AG04450 (cell line): Measurements from ENCODE around the gene ZSCAN10. TPM values are rescaled to one million over a fixed set of nuclear protein-coding genes. Genes with fewer than 3 reads are reported as not detected.

Experiments
- CTCF ChIA-PET: fragments of 300-600, 350-600 bp; formaldehyde crosslinking; extraction: SDS; loops from one replicate; lab custom pipeline; 2022; ENCODE audit warnings: antibody characterized with exemption, inconsistent platforms; lab: Charles Lee
- POLR2A ChIA-PET: fragments of 350-600 bp; formaldehyde crosslinking; extraction: SDS; loops from one replicate; lab custom pipeline; 2021; ENCODE audit warnings: antibody characterized with exemption, inconsistent platforms; lab: Yijun Ruan, JAX
- DNase-seq: peaks from one replicate; pipeline ENCODE4 v3.0.0-alpha.2; 2011; ENCODE audit warnings: low read depth, low spot score
- H3K27ac ChIP-seq: one replicate; pipeline ENCODE4 v1.5.1; 2012; ENCODE audit warnings: low read depth, low read length, control low read depth
- H3K27me3 ChIP-seq: one replicate; pipeline ENCODE4 v1.6.0; 2012; ENCODE audit warnings: low read length; ENCODE audit not compliant: control insufficient read depth, insufficient read depth
- H3K4me3 ChIP-seq: 2 replicates; pipeline ENCODE4 v1.5.1; 2011; ENCODE audit warnings: mild to moderate bottlenecking, low read depth, low read length, control low read depth
- H3K9me3 ChIP-seq: 2 replicates; pipeline ENCODE4 v1.5.1; 2012; ENCODE audit warnings: low read length; ENCODE audit not compliant: control insufficient read depth, insufficient read depth
- polyA plus RNA-seq: library from polyadenylated mRNA; depleted of rRNA; stranded (reverse); fragments of >200 nt; gene quantifications from 2 replicates; pipeline ENCODE4 v1.2.3, GENCODE V29; 2011
- TF ChIP-seq, protein P1 (sequence below): IDR thresholded peaks from 2 replicates; pipeline ENCODE4 v1.5.1; 2011; ENCODE audit warnings: low read depth, low read length, control low read depth, inconsistent platforms

The ZSCAN10 gene
- polyA plus RNA-seq, 1 experiment: not detected

DNA sequence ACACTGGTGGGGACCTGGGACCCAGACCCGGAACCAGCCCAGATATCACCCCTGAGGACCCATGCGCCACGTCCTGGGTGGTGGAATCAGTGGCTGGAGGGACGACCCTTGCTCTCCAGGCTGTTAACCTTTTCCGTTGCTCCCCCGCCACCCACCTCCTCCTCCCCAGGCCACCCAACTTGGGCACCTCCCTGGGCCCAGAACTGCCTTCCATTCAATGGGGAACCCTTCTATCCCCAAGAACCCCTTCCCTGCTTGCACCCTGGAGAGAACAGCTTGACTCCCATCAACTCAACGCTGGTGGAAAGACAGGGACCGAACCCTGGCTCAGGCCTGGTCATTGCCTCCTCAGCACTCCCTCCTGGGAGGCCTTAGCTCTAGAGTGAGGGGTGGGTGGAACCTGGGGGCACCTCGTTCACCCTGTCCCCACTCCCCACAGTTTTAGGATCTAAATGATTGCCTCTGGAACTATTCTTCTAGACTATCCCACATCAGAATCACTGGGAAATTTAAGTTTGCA lies 39.3 kb downstream of the ZSCAN10 start:
- peak overlapping the region; percentile 57 for H3K4me3 ChIP-seq
- ChIA-PET CTCF (interaction anchor here (0.6 to 2.7 kb wide), 19 partner anchors 11 to 1442 kb away, joined by 3 to 57 read pairs (median 5); no protein-coding TSS in a partner anchor), POLR2A (no interaction called here)
- H3K9me3 ChIP-seq: no peaks in the 10 kb centered on the region
- TF ChIP-seq, protein P1, sequence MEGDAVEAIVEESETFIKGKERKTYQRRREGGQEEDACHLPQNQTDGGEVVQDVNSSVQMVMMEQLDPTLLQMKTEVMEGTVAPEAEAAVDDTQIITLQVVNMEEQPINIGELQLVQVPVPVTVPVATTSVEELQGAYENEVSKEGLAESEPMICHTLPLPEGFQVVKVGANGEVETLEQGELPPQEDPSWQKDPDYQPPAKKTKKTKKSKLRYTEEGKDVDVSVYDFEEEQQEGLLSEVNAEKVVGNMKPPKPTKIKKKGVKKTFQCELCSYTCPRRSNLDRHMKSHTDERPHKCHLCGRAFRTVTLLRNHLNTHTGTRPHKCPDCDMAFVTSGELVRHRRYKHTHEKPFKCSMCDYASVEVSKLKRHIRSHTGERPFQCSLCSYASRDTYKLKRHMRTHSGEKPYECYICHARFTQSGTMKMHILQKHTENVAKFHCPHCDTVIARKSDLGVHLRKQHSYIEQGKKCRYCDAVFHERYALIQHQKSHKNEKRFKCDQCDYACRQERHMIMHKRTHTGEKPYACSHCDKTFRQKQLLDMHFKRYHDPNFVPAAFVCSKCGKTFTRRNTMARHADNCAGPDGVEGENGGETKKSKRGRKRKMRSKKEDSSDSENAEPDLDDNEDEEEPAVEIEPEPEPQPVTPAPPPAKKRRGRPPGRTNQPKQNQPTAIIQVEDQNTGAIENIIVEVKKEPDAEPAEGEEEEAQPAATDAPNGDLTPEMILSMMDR: no peak
- DNase-seq: no peak
- H3K27me3 ChIP-seq: no peaks in the 10 kb centered on the region
- peak overlapping the region; percentile 57 for H3K27ac ChIP-seq

- ChIA-PET POLR2A (interaction anchor here (0.7 to 1.1 kb wide), 4 partner anchors 36 to 107 kb away, joined by 3 to 4 read pairs (median 3); partner anchors contain the start of genes HCFC1R1, THOC6 and ZNF213), CTCF (interaction anchor here (0.6 to 2.7 kb wide), 25 partner anchors 10 to 167 kb away, joined by 3 to 57 read pairs (median 5); no protein-coding TSS in a partner anchor)
- Histone ChIP-seq H3K4me3 (peak overlapping the region; percentile 79), H3K27ac (peak overlapping the region; percentile 57), H3K9me3 (no peaks in the 10 kb centered on the region), H3K27me3 (no peaks in the 10 kb centered on the region)
- DNase-seq: peak; percentile 33
- TF ChIP-seq, protein P1: peak; percentile 61
Measured at GRCh38 chr16:3059041-3059722, 39.9 kb downstream of the ZSCAN10 start.

- no peaks in the 10 kb centered on the region for H3K27me3 ChIP-seq
- H3K9me3 ChIP-seq: no peaks in the 10 kb centered on the region
- no peak for DNase-seq
- TF ChIP-seq, protein P1: no peak
- CTCF ChIA-PET: interaction anchor here (0.5 to 2.7 kb wide), 14 partner anchors 10 to 184 kb away, joined by 3 to 57 read pairs (median 6); no protein-coding TSS in a partner anchor
- POLR2A ChIA-PET: interaction anchor here (0.5 to 1.1 kb wide), 5 partner anchors 35 to 129 kb away, joined by 3 to 4 read pairs (median 3); partner anchors contain the start of genes HCFC1R1, OR1F1, THOC6 and ZNF213
- no peak overlapping the region for H3K27ac ChIP-seq
- peak overlapping the region; percentile 79 for H3K4me3 ChIP-seq
Measured at GRCh38 chr16:3058139-3059030, 40.7 kb downstream of the ZSCAN10 start.

DNA sequence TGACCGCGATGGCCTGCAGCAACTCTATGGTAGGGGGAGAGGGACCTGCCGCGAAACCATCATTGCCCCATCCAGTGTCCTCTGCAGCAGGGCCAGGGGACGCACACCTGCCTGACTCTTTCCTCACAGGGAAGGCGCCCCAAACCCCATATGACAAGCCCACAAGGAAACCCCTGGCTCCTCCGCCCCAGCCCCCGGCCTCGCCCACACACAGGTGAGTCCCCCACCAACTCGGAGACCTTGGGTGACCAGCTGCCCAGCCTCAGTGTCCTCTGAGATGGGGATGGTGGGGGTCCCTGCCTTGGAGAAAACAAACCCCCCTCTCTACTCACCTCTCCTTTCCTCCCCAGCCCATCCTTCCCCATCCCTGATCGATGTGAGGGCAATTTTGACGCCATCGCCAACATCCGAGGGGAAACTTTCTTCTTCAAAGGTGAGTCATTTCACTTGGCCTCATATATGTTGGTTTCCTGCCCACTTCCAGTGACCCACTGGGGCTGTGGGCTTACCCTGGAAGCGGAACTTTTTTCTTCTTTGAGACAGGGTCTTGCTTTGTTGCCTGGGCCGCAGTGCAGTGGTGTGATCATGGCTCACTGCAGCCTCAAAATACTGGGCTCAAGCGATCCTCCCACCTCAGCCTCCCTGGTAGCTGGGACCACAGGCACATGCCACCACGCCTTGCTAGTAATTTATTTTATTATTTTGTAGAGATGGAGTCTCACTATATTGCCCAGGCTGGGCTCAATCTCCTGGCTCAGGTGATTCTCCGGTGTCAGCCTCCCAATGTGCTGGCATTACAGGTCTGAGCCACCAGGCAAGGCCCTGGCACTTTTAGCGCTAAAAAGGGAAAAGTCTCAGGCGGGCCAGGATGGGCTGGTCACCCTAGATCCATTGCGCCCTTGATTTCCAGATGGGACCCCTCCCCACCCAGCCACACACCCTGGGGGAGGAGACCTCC lies 41.6 kb downstream of the ZSCAN10 start:
- no peaks in the 10 kb centered on the region for H3K9me3 ChIP-seq
- POLR2A ChIA-PET: no interaction called here
- TF ChIP-seq, protein P1: no peak
- H3K4me3 ChIP-seq: peak overlapping the region; percentile 79; the same call in 1 of the 2 replicates
- CTCF ChIA-PET: interaction anchor here (1.2 kb wide), 1 partner anchor 65 kb away, joined by 4 read pairs; no protein-coding TSS in a partner anchor
- H3K27ac ChIP-seq: no peak overlapping the region
- H3K27me3 ChIP-seq: no peaks in the 10 kb centered on the region
- DNase-seq: no peak
